Right lobe of liver (tissue), 6 donors: ENCODE results near the gene SPAG16. TPM values are rescaled to one million over a fixed set of nuclear protein-coding genes. Genes with fewer than 3 reads are reported as not detected.

Experiments used
- ATAC-seq, 4 donors: fragments of 200-7000 bp; cut with Tn5 transposase; one replicate each; pipeline ENCODE4 v1.9.1; 2020; ENCODE audit warnings: mild to moderate bottlenecking in 4 of 4, moderate library complexity in 4 of 4
- DNase-seq, 3 donors: peaks; one replicate each; pipeline ENCODE4 v3.0.0-alpha.2; 2020
- H3K27ac ChIP-seq, 3 donors: fragments of 200-600 bp; one replicate each; pipeline ENCODE4 v1.8.0; 2022
- H3K27me3 ChIP-seq, 2 donors: fragments of 200-600 bp; one replicate each; pipeline ENCODE4 v1.8.0; 2022
- H3K36me3 ChIP-seq, 4 donors: fragments of 200-600 bp; sonication (generic) in 1 of 4; one replicate each; pipeline versions ENCODE4 v1.5.1 to v1.8.0; 2017 to 2022; ENCODE audit warnings: control low read depth in 1 of 4
- H3K4me1 ChIP-seq, 4 donors: fragments of 200-600 bp; sonication (generic) in 1 of 4; one replicate each; pipeline versions ENCODE4 v1.5.1 to v1.8.0; 2017 to 2022; ENCODE audit warnings: control low read depth in 1 of 4
- H3K4me3 ChIP-seq, 3 donors: fragments of 200-600 bp; one replicate each; pipeline ENCODE4 v1.8.0; 2022
- H3K9me3 ChIP-seq, 4 donors: fragments of 200-600 bp; sonication (generic) in 1 of 4; one replicate each; pipeline versions ENCODE4 v1.5.1 to v1.8.0; 2017 to 2022; ENCODE audit warnings: control low read depth in 1 of 4
- POLR2A ChIP-seq: fragments of 450-650 bp; IDR thresholded peaks from one replicate; pipeline ENCODE4 v1.6.1; 2017; ENCODE audit warnings: antibody characterized with exemption, mild to moderate bottlenecking
- WGBS: methylation state at CpG from one replicate; pipeline ENCODE4 v1.1.6; 2018; ENCODE audit warnings: low coverage, low lambda C conversion rate; ENCODE audit not compliant: insufficient coverage; ENCODE audit errors: missing lambda C conversion rate; 5-methylcytosine and 5-hydroxymethylcytosine counted together
- intact Hi-C, 2 donors: fragments of 100-400 bp; cut with DNase I; formaldehyde crosslinking; loops; one replicate each; pipeline versions ENCODE4 v1.11.2 to v1.14.1; 2022
- total RNA-seq, 6 experiments: library from RNA; depleted of rRNA in 2 of 6; stranded (reverse); fragments of >200 nt in 2 of 6; fragmentation: NEBNext Ultra II Directional in 3 of 6; extraction: Animal tissue kit (Norgen Biotek cat#: 25700) in 3 of 6; gene quantifications; one replicate each; pipeline versions ENCODE4 v1.1.0 to v1.2.4, GENCODE V29; 2016 to 2023
- TF ChIP-seq, protein P1 (sequence below), 4 donors: fragments of 200-600 bp in 3 of 4; fragments of 450-650 bp in 1 of 4; IDR thresholded peaks; one replicate each; pipeline versions ENCODE4 v1.5.1 to v1.8.0; 2016 to 2022; ENCODE audit warnings: antibody characterized with exemption in 4 of 4, mild to moderate bottlenecking in 2 of 4
- donor health status: DM: no; HTN: yes; CAD: no.
- donor health status: DM: no; HTN: no; CAD: no.
- donor health status: DM: no; HTN: no; CAD: no.
- donor health status: DM: no; HTN: yes; CAD: no.
- donor health status: DM: no; HTN: yes; CAD: no.

The SPAG16 gene
- total RNA-seq, 6 experiments from 2014 or later = 7.2 to 15.3 (median 9.0) TPM

GRCh38 chr2:213261237-213261636 lies 23.0 kb upstream of the SPAG16 start:
- ATAC-seq = no peak
- DNase-seq = no peak
- Histone ChIP-seq H3K27ac (no peak overlapping the region), H3K9me3 (no peaks in the 10 kb centered on the region), H3K36me3 (no peaks in the 10 kb centered on the region), H3K4me1 (no peaks in the 10 kb centered on the region), H3K4me3 (no peak overlapping the region), H3K27me3 (no peaks in the 10 kb centered on the region)
- intact Hi-C loops = no loop called here
- 75% methylated on average over 1 of the region's 1 CpG for WGBS
- no peak for TF ChIP-seq POLR2A
- TF ChIP-seq, protein P1, sequence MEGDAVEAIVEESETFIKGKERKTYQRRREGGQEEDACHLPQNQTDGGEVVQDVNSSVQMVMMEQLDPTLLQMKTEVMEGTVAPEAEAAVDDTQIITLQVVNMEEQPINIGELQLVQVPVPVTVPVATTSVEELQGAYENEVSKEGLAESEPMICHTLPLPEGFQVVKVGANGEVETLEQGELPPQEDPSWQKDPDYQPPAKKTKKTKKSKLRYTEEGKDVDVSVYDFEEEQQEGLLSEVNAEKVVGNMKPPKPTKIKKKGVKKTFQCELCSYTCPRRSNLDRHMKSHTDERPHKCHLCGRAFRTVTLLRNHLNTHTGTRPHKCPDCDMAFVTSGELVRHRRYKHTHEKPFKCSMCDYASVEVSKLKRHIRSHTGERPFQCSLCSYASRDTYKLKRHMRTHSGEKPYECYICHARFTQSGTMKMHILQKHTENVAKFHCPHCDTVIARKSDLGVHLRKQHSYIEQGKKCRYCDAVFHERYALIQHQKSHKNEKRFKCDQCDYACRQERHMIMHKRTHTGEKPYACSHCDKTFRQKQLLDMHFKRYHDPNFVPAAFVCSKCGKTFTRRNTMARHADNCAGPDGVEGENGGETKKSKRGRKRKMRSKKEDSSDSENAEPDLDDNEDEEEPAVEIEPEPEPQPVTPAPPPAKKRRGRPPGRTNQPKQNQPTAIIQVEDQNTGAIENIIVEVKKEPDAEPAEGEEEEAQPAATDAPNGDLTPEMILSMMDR (IDR thresholded peaks at IDR 0.05) = no peak

DNA sequence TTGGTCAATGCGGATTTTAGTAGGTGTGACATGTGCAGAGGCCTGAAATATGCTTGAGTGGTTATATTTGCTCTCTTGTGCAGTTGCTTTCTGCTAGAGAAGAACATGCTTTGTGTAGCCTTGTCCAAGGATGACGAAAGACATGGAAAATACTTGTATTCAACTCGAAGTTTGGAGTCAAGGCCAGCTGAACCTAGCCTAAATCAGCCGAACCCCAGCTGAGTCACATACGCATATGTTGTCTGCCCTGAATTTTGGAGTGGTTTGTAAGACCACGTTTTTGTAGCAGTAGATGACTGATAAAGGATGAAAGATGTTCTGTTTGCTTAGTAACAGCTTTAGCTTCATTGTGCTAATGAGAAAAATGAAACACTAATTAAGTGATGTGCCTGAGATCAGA lies 22.5 kb upstream of the SPAG16 start:
- Histone ChIP-seq H3K4me3 (no peak overlapping the region), H3K27me3 (no peaks in the 10 kb centered on the region), H3K27ac (no peak overlapping the region), H3K36me3 (no peaks in the 10 kb centered on the region), H3K4me1 (no peaks in the 10 kb centered on the region), H3K9me3 (no peaks in the 10 kb centered on the region)
- DNase-seq (no peak), ATAC-seq (no peak)
- 49% methylated on average over 6 of the region's 6 CpGs for WGBS
- intact Hi-C loops = no loop called here
- TF ChIP-seq, protein P1 (IDR thresholded peaks at IDR 0.05) = no peak
- TF ChIP-seq POLR2A = no peak

GRCh38 chr2:213265679-213266078 lies 18.6 kb upstream of the SPAG16 start:
- no peak for TF ChIP-seq POLR2A
- TF ChIP-seq, protein P1 (IDR thresholded peaks at IDR 0.05) = no peak
- no peaks in the 10 kb centered on the region for H3K27me3 ChIP-seq
- H3K27ac ChIP-seq = no peak overlapping the region
- no peaks in the 10 kb centered on the region for H3K9me3 ChIP-seq
- DNase-seq = no peak
- H3K4me1 ChIP-seq = no peaks in the 10 kb centered on the region
- WGBS = 57% methylated on average over 3 of the region's 3 CpGs
- H3K36me3 ChIP-seq = no peaks in the 10 kb centered on the region
- no peak overlapping the region for H3K4me3 ChIP-seq
- ATAC-seq = no peak
- intact Hi-C loops = no loop called here

- intact Hi-C loops = no loop called here
- Histone ChIP-seq H3K4me1 (no peaks in the 10 kb centered on the region), H3K27me3 (no peaks in the 10 kb centered on the region), H3K27ac (no peak overlapping the region), H3K4me3 (no peak overlapping the region), H3K9me3 (no peaks in the 10 kb centered on the region), H3K36me3 (no peaks in the 10 kb centered on the region)
- no CpG with 5 or more reads among the region's 2 CpGs for WGBS
- no peak for TF ChIP-seq POLR2A
- TF ChIP-seq, protein P1 (IDR thresholded peaks at IDR 0.05) = no peak
- no peak for ATAC-seq
- DNase-seq = no peak
These were observed 17.8 kb upstream of the SPAG16 start for GRCh38 chr2:213266421-213266820.

GRCh38 chr2:213271947-213272346 lies 12.3 kb upstream of the SPAG16 start:
- no peak overlapping the region for H3K4me3 ChIP-seq
- H3K4me1 ChIP-seq = no peaks in the 10 kb centered on the region
- H3K27me3 ChIP-seq = no peaks in the 10 kb centered on the region
- WGBS = 78% methylated on average over 1 of the region's 1 CpG
- ATAC-seq (no peak), DNase-seq (no peak)
- H3K27ac ChIP-seq = no peak overlapping the region
- H3K9me3 ChIP-seq = no peaks in the 10 kb centered on the region
- TF ChIP-seq, protein P1 (IDR thresholded peaks at IDR 0.05) = no peak
- TF ChIP-seq POLR2A = no peak
- no peaks in the 10 kb centered on the region for H3K36me3 ChIP-seq
- intact Hi-C loops = no loop called here
